ENCODE results near the gene UBALD2. TPM values are rescaled to one million over a fixed set of nuclear protein-coding genes. Genes with fewer than 3 reads are reported as not detected.

Gene UBALD2
- polyA plus RNA-seq, 1 of the 3 experiments (the other 2 are of a cell fraction), result 27.0 TPM

GRCh38 chr17:76307966-76308338 lies 42.8 kb downstream of the UBALD2 start, which contains the start of gene QRICH2 (continued):
- TF ChIP-seq EP300 (IDR thresholded peaks at IDR 0.05; ENCODE audit: borderline replicate concordance in 1 of 2, low read depth in 1 of 2, low read length in 1 of 2) (no peak), GABPA (IDR thresholded peaks at IDR 0.05; ENCODE audit: low read depth) (no peak), FOSL2 (IDR thresholded peaks at IDR 0.05; ENCODE audit: borderline replicate concordance, low read depth) (no peak)

DNA sequence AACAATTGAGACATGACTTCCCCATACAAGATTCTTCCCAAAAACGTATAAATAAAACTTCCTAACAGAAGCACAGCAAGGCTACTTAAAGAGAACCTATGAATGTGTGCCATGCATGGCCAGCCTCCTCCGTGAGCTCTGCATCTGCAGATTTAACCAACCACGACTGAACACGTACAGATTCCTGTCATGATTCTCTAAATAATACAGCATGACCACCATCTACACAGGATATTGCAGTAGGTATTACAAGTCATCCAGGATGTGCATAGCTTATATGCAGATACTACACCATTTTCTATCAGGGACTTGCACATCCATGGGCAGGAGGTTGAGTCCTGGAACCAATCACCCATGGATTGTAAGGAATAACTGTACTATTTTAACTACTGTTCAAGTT lies 44.3 kb downstream of the UBALD2 start:
- Histone ChIP-seq H3K9ac (no peak overlapping the region), H3K4me3 (ENCODE audit: low read depth in 2 of 2, low read length in 1 of 2) (no peak overlapping the region), H3K36me3 (replicated peaks in 1 of 2; ENCODE audit: control insufficient read depth in 1 of 2, insufficient read depth in 2 of 2, low read length in 1 of 2) (peaks cover 32 to 48% of the 10 kb centered on the region in 2 experiments), H3K27me3 (ENCODE audit: insufficient read depth) (no peaks in the 10 kb centered on the region), H4K20me1 (ENCODE audit: insufficient read depth) (no peaks in the 10 kb centered on the region), H3K9me3 (no peaks in the 10 kb centered on the region), H2AFZ (ENCODE audit: low read depth) (no peak overlapping the region), H3F3A (replicated peaks; ENCODE audit: insufficient read depth) (peaks cover 13% of the 10 kb centered on the region), H3K27ac (ENCODE audit: low read depth in 2 of 2, low read length in 1 of 2) (no peak overlapping the region), H3K9me2 (no peaks in the 10 kb centered on the region), H3K79me2 (ENCODE audit: insufficient read depth) (no peaks in the 10 kb centered on the region), H3K4me2 (no peak overlapping the region), H3K4me1 (ENCODE audit: control insufficient read depth in 1 of 2, insufficient read depth in 2 of 2, low read depth in 1 of 2, low read length in 1 of 2) (no peaks in the 10 kb centered on the region)
- TF ChIP-seq RXRA (IDR thresholded peaks at IDR 0.05; ENCODE audit: borderline replicate concordance, low read depth) (no peak), SMC3 (IDR thresholded peaks at IDR 0.05; ENCODE audit: low read depth, low read length) (no peak), NRF1 (IDR thresholded peaks at IDR 0.05; ENCODE audit: low read depth, low read length) (no peak), NFIC (IDR thresholded peaks at IDR 0.05; ENCODE audit: borderline replicate concordance) (no peak), YY1 (IDR thresholded peaks at IDR 0.05; ENCODE audit: low read depth) (no peak), FOSL2 (IDR thresholded peaks at IDR 0.05; ENCODE audit: borderline replicate concordance, low read depth) (no peak), TEAD4 (IDR thresholded peaks at IDR 0.05; ENCODE audit: borderline replicate concordance, insufficient read depth) (no peak), MEF2A (IDR thresholded peaks at IDR 0.05; ENCODE audit: borderline replicate concordance, low read depth) (no peak), MXI1 (IDR thresholded peaks at IDR 0.05; ENCODE audit: low read depth, low read length) (no peak)
- POLR2A ChIA-PET, result interaction anchor here (0.7 to 1.1 kb wide), 2 partner anchors 45 to 89 kb away, joined by 3 read pairs; partner anchors contain the start of gene PRPSAP1
- no peak for DNase-seq
- CTCF ChIA-PET, result interaction anchor here (0.6 to 15.8 kb wide), 10 partner anchors 8 to 196 kb away, joined by 3 to 348 read pairs (median 4); partner anchors contain the start of gene SPHK1
- WGBS (ENCODE audit: low lambda C conversion rate), result 92% methylated on average over 4 of the region's 4 CpGs

DNA sequence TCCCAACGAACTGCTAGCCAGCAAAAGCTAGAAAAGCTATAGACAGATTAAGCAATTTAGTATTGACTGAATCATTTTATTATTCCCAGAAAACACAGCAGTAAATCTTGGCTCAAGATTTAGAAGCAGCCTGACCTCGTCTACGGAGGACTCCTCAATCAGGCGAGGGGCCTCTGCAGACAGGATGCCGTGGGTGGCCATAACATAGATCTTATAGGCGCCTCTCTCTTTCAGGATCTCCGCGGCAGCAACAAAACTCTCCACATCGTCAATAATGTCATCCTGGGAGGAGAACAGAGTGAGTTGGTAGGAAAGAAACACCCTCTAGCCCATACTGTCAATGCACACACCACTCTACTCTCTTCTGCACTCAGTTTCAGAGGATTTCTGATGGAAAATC lies 47.6 kb downstream of the UBALD2 start:
- Histone ChIP-seq H3K9ac (no peak overlapping the region), H3K4me2 (no peak overlapping the region), H3K79me2 (ENCODE audit: insufficient read depth) (0 out of 2 replicates have a peak, but pooled peaks cover 2% of the 10 kb centered on the region), H3K27ac (ENCODE audit: low read depth in 2 of 2, low read length in 1 of 2) (no peak overlapping the region), H3K4me1 (ENCODE audit: control insufficient read depth in 1 of 2, insufficient read depth in 2 of 2, low read depth in 1 of 2, low read length in 1 of 2) (peaks cover 0 to 7% of the 10 kb centered on the region in 2 experiments; a peak in 1 of 4 replicates), H2AFZ (ENCODE audit: low read depth) (no peak overlapping the region), H4K20me1 (ENCODE audit: insufficient read depth) (peaks cover 8% of the 10 kb centered on the region; the same call in 1 of the 2 replicates), H3K9me3 (no peaks in the 10 kb centered on the region), H3F3A (replicated peaks; ENCODE audit: insufficient read depth) (peaks cover 10% of the 10 kb centered on the region), H3K9me2 (no peaks in the 10 kb centered on the region), H3K27me3 (ENCODE audit: insufficient read depth) (no peaks in the 10 kb centered on the region), H3K4me3 (ENCODE audit: low read depth in 2 of 2, low read length in 1 of 2) (no peak overlapping the region), H3K36me3 (replicated peaks in 1 of 2; ENCODE audit: control insufficient read depth in 1 of 2, insufficient read depth in 2 of 2, low read length in 1 of 2) (peaks cover 44 to 58% of the 10 kb centered on the region in 2 experiments)
- no peak for TF ChIP-seq MEF2A (IDR thresholded peaks at IDR 0.05; ENCODE audit: borderline replicate concordance, low read depth)
- TF ChIP-seq EZH2phosphoT487 (IDR thresholded peaks at IDR 0.05; ENCODE audit: borderline replicate concordance, low read depth), result no peak
- no peak for TF ChIP-seq YY1 (IDR thresholded peaks at IDR 0.05; ENCODE audit: low read depth)
- POLR2A ChIA-PET, result interaction anchor here (0.6 kb wide), 1 partner anchor 85 kb away, joined by 3 read pairs; no protein-coding TSS in a partner anchor
- CTCF ChIA-PET, result interaction anchor here (1.3 to 5.9 kb wide), 4 partner anchors 11 to 85 kb away, joined by 5 to 56 read pairs (median 18); partner anchors contain the start of gene SPHK1
- no peak for DNase-seq
- WGBS (ENCODE audit: low lambda C conversion rate), result 91% methylated on average over 9 of the region's 9 CpGs
